Cerebellar nuclear complex (tissue), 1 donor: ENCODE measurements around the gene TDRD1.

ENCODE experiments used
- DNase-seq, 2 experiments: peaks; one replicate each; lab custom pipeline; 2025; lab: John Stamatoyannopoulos, UW

Gene TDRD1

DNA sequence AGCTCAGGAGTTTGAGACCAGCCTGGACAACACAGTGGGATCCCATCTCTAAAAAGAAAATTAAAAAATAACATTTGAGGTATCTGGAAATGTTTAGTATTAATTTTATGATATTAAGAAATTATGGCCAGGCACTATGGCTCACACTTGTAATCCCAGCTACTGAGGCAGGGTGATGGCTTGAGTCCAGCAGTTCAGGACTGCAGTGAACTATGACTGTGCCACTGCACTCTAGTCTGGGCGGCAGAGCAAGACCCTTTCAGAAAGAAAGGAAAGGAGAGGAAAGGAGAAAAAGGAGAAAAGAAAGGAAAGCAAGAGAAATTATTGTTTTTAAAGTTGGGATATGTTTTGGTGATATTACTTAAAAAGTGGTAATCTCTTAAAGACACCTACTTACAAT, 2.6 kb upstream of the TDRD1 start:
- no peak for DNase-seq

- DNase-seq, result no peak
Observed at GRCh38 chr10:114179747-114180146, 594 bp downstream of the TDRD1 start.

DNA sequence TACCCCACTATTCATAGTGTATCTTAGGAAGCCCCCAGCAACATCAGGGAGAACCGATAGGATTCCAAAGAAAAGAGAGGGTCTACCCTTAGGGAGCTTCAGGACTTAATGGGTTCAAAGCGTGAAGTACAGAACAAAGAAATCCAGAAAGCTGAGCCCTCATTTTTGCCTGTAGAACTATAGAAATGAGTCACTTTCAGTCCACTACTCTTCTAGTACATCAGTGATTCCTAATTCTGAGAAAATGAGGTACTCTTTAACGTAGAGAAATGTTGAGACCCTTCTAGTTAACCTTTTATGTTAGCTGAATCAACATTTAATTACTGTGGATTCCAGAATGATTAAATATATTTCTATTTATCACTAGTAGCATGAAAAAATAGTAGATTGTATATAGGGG, 1.8 kb downstream of the TDRD1 start:
- DNase-seq, result no peak

- DNase-seq, result no peak
Observed at GRCh38 chr10:114181971-114182370, 2.8 kb downstream of the TDRD1 start.

DNA sequence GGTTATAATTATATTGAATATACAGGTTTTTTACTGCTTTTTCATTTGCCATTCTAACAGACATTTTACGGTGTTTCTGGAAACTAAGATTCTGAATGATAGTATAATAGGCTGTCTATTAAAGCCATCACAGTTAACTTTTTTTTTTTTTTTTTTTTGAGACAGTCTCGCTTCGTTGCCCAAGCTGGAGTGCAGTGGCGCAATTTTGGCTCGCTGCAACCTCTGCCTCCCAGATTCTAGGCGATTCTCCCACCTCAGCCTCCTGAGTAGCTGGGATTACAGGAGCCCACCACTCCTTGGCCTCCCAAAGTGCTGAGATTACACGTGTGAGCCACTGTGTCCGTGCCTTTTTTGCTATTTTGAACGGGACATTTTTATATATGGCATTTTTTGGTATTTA, 4.4 kb downstream of the TDRD1 start:
- DNase-seq, result no peak

- DNase-seq, result no peak
Observed at GRCh38 chr10:114184276-114184675, 5.1 kb downstream of the TDRD1 start.

GRCh38 chr10:114188001-114188400, 8.8 kb downstream of the TDRD1 start:
- no peak for DNase-seq

GRCh38 chr10:114188900-114189299, 9.7 kb downstream of the TDRD1 start:
- no peak for DNase-seq

DNA sequence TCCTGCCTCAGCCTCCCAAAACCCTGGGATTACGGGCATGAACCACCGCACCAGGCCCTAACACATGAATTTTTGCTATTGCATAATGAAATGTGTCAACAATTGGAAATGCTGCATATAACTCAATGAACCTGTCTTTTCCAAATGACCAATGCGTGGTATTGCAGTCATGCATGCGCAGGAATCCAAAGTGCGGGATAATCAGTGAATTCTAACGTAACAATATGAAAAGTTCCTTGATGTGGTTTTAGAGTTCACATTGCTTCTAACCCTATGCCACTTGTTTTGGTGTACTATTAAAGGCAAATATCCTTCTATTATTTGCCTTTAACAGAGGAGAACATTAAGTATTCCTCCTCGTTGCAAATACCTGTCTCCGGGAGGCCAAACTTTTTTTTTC, 10.5 kb downstream of the TDRD1 start:
- no peak for DNase-seq

GRCh38 chr10:114195079-114195478, 15.9 kb downstream of the TDRD1 start:
- DNase-seq, result no peak

- no peak for DNase-seq
Observed at GRCh38 chr10:114199239-114199638, 20.1 kb downstream of the TDRD1 start.

- DNase-seq, result no peak
Observed at GRCh38 chr10:114202812-114203211, 23.7 kb downstream of the TDRD1 start.

- no peak for DNase-seq
Observed at GRCh38 chr10:114206902-114207301, 27.7 kb downstream of the TDRD1 start.

GRCh38 chr10:114207349-114207748, 28.2 kb downstream of the TDRD1 start:
- no peak for DNase-seq

DNA sequence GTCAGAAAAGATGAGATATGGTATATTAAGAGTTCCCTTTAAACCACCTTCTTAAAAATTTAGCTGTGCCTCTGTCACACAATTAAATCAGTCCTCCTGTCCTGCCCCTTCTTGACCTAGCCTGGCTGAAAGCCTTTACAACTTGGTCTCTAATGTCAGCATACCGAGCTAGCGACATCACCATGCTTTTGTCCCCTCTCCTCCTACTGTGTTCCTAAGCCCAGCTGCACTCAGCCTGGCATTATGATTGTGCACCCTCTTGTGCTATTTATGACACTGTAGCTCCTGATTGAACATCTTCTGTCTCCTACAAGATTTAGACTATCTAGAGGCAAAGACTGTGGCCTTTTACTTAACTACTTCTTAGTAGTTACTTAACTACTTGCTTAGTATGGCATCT, 29.2 kb downstream of the TDRD1 start:
- no peak for DNase-seq

DNA sequence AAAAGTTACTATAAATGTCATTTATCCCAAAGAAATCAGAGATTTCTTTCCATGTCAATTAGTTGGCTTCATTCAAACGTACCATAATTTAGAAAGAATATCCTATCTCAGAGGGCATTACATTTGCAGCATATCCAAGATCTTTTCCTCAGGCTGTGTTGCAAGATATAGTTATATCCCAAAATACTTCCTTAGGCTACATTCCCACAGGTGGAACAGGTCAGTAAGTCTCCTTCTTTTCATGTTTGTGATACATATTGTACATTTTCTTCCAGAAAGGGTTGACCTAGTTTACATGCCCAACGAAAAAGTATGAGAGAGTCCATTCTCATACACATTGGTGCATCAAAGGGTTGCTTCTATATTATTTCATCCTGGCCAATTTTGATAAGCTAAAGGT, 33.0 kb downstream of the TDRD1 start:
- no peak for DNase-seq

- DNase-seq, result no peak
Observed at GRCh38 chr10:114215033-114215432, 35.9 kb downstream of the TDRD1 start.

- no peak for DNase-seq
Observed at GRCh38 chr10:114220281-114220680, 41.1 kb downstream of the TDRD1 start.

- DNase-seq, result no peak
Observed at GRCh38 chr10:114221235-114221634, 42.1 kb downstream of the TDRD1 start.

DNA sequence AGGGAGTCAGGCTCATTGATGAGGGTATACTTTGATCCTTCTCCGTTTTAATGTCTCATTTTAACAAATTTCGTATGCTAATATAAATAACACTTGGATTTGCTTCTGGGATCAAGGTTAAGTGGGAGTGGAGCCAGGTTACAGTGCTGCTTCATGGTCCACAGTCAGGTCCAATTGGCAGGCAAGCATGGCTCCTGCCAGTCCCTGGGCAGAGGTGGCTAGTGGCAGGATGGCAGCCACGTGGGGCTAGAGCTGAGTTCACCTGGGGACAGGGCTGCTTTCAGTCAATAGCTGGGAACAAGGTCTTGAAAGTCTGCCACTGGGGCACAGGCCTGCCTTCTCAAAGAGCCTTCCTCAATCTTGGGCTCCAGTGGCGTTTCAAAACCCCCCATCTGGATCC, 43.9 kb downstream of the TDRD1 start:
- DNase-seq, result no peak

DNA sequence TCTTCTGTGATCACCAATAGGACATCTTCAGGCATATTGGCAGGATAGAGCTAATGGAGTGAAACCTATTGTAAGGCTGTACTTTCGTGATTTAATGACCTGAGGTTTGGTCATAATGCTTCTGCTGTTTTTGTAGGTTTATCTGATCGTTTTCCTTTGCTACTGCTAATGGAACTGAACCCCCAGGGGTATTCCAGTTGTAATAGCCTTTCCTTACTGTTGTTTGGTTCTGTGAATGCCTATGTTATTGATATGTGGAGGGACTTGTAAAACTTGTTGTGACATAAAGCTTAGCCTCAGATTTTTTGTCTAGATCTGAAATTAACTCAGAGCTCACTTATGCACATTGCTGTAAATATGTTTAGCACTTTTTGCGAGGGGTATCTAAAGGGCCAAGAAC, 49.0 kb downstream of the TDRD1 start:
- no peak for DNase-seq

DNA sequence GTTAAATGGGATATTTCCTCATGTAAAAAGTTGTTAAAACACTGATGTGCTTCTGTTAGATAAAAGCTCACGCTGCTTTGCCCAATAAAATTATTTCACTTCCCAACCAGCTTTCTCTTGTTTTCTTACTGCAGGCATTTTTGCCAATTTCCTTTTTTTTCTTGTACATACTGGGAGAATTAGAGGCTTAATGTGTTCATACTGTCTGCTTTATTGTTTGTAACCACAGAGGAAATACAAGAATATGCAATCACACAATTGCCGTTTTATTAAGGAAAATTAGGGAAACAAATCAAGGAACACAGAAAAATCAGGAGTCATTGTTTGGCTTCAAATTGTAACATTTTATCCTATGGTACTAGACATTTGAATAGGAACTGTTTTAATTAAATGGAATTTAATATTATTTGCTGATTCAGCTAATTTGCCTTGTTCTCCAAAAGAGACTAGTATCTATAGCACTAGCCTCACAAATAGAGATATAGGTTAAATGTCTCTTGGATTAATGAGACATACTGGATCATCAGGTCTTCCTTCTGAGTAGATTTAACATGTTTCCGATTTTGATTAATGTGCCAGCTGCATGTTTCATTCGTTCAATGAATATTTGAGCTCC, 53.5 kb downstream of the TDRD1 start:
- no peak for DNase-seq

DNA sequence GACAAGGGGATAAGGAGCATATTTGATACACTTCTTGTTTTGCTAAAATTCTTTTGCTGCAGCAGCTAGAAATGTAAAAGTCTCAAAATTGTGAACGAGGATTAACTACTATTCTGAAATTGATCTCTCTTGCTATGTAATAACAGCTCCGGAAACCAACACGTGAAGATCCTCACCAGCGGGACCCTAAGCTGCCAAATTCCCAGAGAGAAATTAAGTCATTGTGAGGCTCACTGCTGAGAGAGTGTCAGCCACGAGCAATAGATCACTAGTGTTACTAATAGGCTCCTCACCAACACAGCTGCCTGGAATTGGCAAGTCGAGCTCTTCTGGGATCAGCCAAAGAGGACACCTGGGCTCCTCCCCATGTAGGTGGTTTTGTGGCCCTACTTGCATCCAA, 54.3 kb downstream of the TDRD1 start:
- DNase-seq, result no peak

GRCh38 chr10:114234132-114234531, 55.0 kb downstream of the TDRD1 start:
- DNase-seq, result no peak
